Neural progenitor cell (in vitro differentiated cells): ENCODE results near the gene PWP2.
"Not testable (repeated sequence)": the region's sequence is repeated elsewhere in the genome, so short reads cannot be mapped to it uniquely, and the experiment has no call there.

Experiments
- CTCF ChIP-seq: fragments of 200-600 bp; sonication (generic); IDR thresholded peaks from 2 replicates; pipeline ENCODE4 v1.5.1; 2017; ENCODE audit warnings: antibody characterized with exemption, mild to moderate bottlenecking
- EZH2 ChIP-seq: fragments of 200-600 bp; sonication (generic); IDR thresholded peaks from 2 replicates; pipeline ENCODE4 v1.6.1; 2017; ENCODE audit warnings: antibody characterized with exemption, mild to moderate bottlenecking, moderate library complexity

- not testable (repeated sequence) for TF ChIP-seq CTCF, EZH2
These were observed 58.7 kb downstream of the PWP2 start for GRCh38 chr21:44165933-44166332.
